Large intestine (tissue), 3 donors: ENCODE data around the gene TMPRSS5. TPM values are rescaled to one million over a fixed set of nuclear protein-coding genes. Genes with fewer than 3 reads are reported as not detected.
A peak's percentile ranks its signal among the peaks of the same experiment; 100 is the strongest.

Source experiments
- DNase-seq, 2 donors: peaks; one replicate each; pipeline versions ENCODE4 v3.0.0 to v3.0.0-alpha.2; 2013
- H3K27ac ChIP-seq: one replicate; pipeline ENCODE4 v1.5.1; 2013; ENCODE audit warnings: low read length
- H3K27me3 ChIP-seq: 2 replicates; pipeline ENCODE4 v1.6.1; 2013; ENCODE audit warnings: low read length; ENCODE audit not compliant: control insufficient read depth, insufficient read depth
- H3K36me3 ChIP-seq: 2 replicates; pipeline ENCODE4 v1.6.1; 2013; ENCODE audit warnings: low read length; ENCODE audit not compliant: control insufficient read depth, insufficient read depth
- H3K4me1 ChIP-seq: one replicate; pipeline ENCODE4 v1.6.1; 2013; ENCODE audit warnings: low read length; ENCODE audit not compliant: control insufficient read depth, insufficient read depth
- H3K4me3 ChIP-seq: one replicate; pipeline ENCODE4 v1.5.1; 2013; ENCODE audit warnings: low read length
- H3K9me3 ChIP-seq: one replicate; pipeline ENCODE4 v1.6.1; 2013; ENCODE audit warnings: mild to moderate bottlenecking, low read depth, low read length, moderate library complexity; ENCODE audit not compliant: control insufficient read depth
- WGBS: methylation state at CpG from one replicate; pipeline ENCODE4 v1.1.5; 2013; ENCODE audit warnings: low lambda C conversion rate; ENCODE audit not compliant: insufficient coverage; 5-methylcytosine and 5-hydroxymethylcytosine counted together
- polyA plus RNA-seq: library from polyadenylated mRNA; unstranded; fragments of 120-200 nt; gene quantifications from one replicate; pipeline ENCODE4 v1.2.1, GENCODE V29; 2013

The TMPRSS5 gene
- polyA plus RNA-seq, 1 donor = 0.75 TPM

DNA sequence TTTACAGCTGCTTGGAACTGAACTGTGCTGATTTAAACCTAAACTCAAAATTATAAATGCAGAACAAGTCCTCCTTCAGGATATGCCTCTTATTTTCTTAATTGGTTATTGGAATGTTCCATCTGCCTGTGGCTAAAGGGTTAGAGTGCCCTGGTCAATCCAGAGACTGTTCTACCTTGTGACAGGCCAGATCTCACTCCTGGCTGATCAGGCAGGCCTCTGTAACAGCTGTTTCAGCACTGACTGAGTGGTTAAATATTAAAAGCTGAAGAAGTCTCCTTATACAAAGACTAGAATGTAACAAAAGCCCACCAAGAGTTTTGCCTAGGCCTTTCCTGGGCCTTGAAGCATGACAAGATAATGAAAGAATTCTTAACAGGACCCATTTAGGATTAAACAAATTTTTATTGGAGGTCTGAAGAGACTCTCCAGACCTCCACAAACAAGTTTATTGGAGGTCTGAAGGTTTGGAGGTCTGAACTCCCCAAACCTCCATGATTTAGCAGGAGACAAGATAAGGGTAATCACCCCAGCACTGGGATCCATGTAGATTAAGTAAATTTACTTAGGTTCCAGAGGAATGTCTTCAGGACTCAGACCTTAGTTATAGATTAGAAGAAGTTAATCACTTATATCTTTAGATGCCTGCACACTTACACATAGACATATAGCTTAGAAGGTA, 35.8 kb downstream of the TMPRSS5 start:
- Histone ChIP-seq H3K9me3 (peaks cover 6% of the 10 kb centered on the region), H3K27me3 (no peaks in the 10 kb centered on the region), H3K4me1 (peaks cover 8% of the 10 kb centered on the region), H3K27ac (peak overlapping the region; percentile 18), H3K36me3 (no peaks in the 10 kb centered on the region), H3K4me3 (no peak overlapping the region)
- DNase-seq = peak in 1 of 2 donors; percentile 46

DNA sequence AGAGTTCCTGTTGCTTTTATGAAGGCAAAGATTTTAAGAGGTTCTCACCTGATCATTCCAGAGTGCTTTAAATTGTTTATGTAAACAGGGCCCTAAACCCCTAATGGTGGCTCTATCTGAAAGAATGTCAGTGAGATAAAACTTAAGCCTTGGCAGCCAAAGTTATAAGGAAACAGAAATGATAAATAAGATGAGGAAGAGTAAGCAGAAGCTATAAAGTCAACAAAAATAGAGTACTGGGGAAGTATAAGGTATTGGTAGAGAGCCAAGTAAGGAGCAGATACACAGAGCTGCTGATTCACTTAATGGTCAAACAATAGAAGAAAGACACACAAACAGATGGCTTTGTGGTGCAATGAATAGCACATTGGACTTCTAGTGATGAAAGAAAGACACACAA, 37.9 kb downstream of the TMPRSS5 start:
- Histone ChIP-seq H3K4me1 (peaks cover 24% of the 10 kb centered on the region), H3K36me3 (no peaks in the 10 kb centered on the region), H3K4me3 (no peak overlapping the region), H3K27ac (no peak overlapping the region), H3K27me3 (no peaks in the 10 kb centered on the region), H3K9me3 (peaks cover 6% of the 10 kb centered on the region)
- DNase-seq = no peak

DNA sequence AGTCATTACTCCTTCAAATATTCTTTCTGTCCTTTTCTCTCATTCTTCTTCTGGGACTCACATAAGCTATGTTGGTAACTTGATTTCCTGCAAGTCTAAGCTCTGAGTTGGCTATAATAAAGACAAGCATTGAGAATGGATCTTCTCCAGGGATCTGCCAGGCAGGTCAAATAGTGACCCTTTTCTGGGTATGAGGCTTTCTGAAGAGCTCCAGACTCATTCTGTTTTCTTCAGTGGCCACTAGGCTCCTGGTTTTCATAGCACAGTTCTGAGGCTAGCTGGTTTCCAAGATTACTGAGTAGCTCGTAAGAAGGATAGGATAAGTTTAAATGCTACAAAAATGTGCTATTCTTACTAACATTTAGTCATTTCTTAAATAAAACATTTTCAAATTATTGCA, 38.3 kb downstream of the TMPRSS5 start:
- no peak for DNase-seq
- Histone ChIP-seq H3K27ac (no peak overlapping the region), H3K36me3 (no peaks in the 10 kb centered on the region), H3K4me1 (peaks cover 28% of the 10 kb centered on the region), H3K27me3 (no peaks in the 10 kb centered on the region), H3K4me3 (no peak overlapping the region), H3K9me3 (peaks cover 6% of the 10 kb centered on the region)
- 100% methylated on average over 1 of the region's 1 CpG for WGBS

DNA sequence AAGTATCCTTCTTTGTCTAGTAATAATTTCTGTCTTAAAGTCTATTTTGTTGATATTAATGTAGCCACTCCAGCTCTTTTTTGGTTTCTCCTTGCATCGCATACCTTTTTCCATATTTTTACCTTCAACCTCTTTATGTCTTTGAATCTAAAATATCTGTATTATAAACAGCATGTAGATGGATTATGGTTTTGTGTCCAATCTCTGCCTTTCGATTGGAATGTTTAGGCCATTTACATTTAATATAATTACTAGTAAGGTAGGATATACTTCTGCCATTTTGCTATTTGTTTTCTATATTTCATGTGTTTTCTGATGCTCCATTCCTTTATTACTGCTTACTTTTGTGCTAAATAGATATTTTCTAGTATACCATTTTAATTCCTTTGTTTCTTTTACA, 39.5 kb downstream of the TMPRSS5 start:
- H3K4me1 ChIP-seq = peaks cover 28% of the 10 kb centered on the region
- no peaks in the 10 kb centered on the region for H3K36me3 ChIP-seq
- peaks cover 6% of the 10 kb centered on the region for H3K9me3 ChIP-seq
- no peak overlapping the region for H3K4me3 ChIP-seq
- no peaks in the 10 kb centered on the region for H3K27me3 ChIP-seq
- WGBS = 100% methylated on average over 1 of the region's 2 CpGs
- no peak for DNase-seq
- H3K27ac ChIP-seq = no peak overlapping the region

DNA sequence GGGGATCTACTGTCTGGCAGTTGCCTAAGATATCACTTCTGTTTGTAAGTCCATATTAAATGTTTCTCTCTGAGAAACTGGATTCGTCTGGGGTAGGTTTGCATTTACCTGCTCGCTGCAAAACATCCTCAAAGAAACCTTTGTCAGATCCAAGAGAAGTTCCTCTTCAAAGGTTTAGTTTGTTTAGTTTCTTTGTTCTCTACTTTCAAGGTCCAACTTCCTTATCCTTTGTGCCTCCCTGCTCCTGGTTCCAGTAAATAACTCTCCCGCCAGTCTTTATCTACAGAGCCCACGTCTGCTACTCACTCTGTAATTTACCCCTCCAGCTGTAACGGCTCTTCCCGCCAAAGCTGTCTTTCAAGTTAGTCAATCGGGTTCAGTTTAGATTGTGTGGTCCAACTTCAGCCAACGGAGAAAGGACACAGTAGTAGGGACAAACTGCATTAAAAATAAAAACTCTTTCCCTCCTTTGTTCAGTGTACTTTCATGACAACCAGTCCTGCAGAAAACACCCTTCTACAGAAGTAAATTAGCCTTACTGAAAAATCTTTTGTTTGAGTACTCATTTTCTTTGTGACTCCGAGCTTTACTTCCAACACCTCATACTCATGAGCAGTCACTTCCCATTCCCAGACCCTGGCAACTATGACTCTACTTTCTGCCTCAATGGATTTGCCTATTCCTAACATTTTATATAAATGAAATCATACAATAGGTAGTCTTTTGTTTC, 41.0 kb downstream of the TMPRSS5 start:
- Histone ChIP-seq H3K4me1 (peaks cover 24% of the 10 kb centered on the region), H3K36me3 (no peaks in the 10 kb centered on the region), H3K9me3 (peaks cover 6% of the 10 kb centered on the region), H3K27ac (peak overlapping the region; percentile 68), H3K27me3 (no peaks in the 10 kb centered on the region), H3K4me3 (no peak overlapping the region)
- peak in 1 of 2 donors; percentile 75 for DNase-seq
- WGBS = 20% methylated on average over 1 of the region's 9 CpGs

DNA sequence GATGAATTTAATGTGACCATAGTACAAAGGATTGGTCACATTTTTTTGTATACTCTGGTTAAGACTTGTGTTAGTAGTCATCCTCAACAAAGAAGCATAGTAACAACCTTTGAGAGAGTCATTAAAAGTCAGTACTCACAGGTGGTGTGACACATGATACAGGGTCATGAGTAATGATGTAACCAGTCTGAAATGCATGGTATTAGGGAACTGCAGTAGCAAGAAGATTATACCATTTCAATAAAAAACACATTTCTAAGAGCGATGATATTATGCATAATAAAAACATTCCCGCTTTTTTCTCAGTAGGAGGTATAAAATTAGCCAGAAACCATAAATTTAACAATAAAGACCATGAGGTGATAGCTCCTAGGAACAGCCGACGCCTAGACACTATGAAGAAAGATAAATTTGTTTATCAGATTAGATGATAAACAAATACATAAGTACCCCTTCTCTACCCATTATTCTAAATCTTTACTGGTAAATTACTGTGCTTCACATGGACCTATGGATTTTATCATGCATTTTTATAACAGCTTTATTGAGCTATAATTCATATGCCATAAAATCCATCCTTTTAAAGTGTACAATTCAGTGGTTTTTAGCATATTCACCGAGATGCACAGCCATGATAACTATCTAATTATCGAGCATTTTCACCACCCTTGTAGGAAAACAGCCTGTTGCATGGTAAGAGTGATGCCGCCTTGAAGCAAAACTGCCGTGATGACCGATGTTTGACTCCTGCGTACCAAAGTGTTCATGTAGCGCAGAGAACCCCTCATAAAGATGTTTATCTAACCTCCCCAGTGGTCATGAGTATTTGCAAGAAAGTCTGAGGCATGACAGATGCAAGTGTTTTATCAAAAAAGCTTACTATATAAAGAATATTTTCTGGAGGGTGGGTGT, 41.8 kb downstream of the TMPRSS5 start:
- H3K4me1 ChIP-seq = peaks cover 22% of the 10 kb centered on the region
- H3K4me3 ChIP-seq = no peak overlapping the region
- WGBS = 0% methylated on average over 1 of the region's 11 CpGs
- peaks cover 6% of the 10 kb centered on the region for H3K9me3 ChIP-seq
- no peaks in the 10 kb centered on the region for H3K36me3 ChIP-seq
- H3K27me3 ChIP-seq = no peaks in the 10 kb centered on the region
- peak overlapping the region; percentile 68 for H3K27ac ChIP-seq
- DNase-seq = peak; percentile 80 to 91

DNA sequence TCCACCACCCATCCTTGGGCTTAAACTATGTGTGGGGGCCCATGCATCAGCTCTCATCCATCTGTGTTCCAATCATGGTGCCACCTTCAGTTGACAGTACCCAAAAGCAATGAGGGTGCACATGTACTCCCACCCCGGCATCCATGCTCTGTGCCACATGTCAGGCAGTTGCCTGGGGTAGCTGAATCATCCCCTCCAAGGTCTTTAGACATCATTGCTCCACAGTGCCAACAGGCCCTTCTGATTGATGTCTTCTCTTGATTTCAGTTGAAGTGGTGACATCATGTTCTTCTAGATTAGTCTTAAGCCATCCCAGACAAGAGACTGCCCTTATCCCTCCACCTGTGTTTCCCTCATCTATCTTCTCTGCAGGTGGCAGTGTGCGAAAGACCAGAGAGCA, 42.5 kb downstream of the TMPRSS5 start:
- Histone ChIP-seq H3K27me3 (no peaks in the 10 kb centered on the region), H3K9me3 (peaks cover 6% of the 10 kb centered on the region), H3K4me3 (no peak overlapping the region), H3K27ac (peak overlapping the region; percentile 68), H3K4me1 (peaks cover 22% of the 10 kb centered on the region), H3K36me3 (no peaks in the 10 kb centered on the region)
- no peak for DNase-seq
- no CpG with 5 or more reads among the region's 2 CpGs for WGBS

DNA sequence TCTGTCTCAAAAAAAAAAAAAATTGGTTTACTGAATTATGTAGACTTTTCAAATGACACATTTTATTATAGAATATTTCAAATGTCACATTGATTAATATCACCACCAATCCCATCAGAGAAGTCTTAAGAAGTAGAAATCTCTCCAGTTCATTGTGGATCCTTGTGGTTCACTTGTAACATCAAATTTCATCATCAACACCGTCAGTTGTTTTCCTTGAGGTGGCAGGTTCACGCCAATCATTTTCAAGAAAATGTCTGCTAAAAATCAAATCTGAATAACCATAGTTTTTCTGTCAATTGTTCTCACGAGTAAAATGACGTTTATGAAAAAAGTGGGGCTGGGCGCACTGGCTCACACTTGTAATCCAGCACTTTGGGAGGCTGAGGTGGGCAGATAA, 50.3 kb downstream of the TMPRSS5 start:
- no peaks in the 10 kb centered on the region for H3K4me1 ChIP-seq
- WGBS = no CpG with 5 or more reads among the region's 5 CpGs
- no peaks in the 10 kb centered on the region for H3K9me3 ChIP-seq
- H3K27ac ChIP-seq = no peak overlapping the region
- H3K36me3 ChIP-seq = no peaks in the 10 kb centered on the region
- H3K4me3 ChIP-seq = no peak overlapping the region
- DNase-seq = no peak
- no peaks in the 10 kb centered on the region for H3K27me3 ChIP-seq

DNA sequence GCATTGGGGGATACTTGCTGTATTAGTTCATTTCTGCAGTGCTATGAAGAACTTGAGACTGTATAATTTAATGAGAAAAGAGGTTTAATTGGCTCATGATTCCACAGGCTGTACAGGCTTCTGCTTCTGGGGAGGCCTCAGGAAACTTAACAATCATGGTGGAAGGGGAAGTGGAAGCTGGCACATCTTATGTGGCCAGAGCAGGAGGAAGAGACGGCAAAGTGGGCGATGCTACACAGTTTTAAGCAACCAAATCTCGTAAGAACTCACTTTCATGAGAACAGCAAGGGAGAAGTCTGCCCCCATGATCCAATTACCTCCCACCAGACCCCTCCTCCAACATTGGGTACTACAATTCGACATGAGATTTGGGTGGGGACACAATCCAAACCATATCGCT, 55.1 kb downstream of the TMPRSS5 start:
- H3K4me1 ChIP-seq = peaks cover 2% of the 10 kb centered on the region
- H3K9me3 ChIP-seq = peaks cover 6% of the 10 kb centered on the region
- H3K27ac ChIP-seq = no peak overlapping the region
- WGBS = no CpG with 5 or more reads among the region's 5 CpGs
- no peak overlapping the region for H3K4me3 ChIP-seq
- no peaks in the 10 kb centered on the region for H3K36me3 ChIP-seq
- no peak for DNase-seq
- no peaks in the 10 kb centered on the region for H3K27me3 ChIP-seq

DNA sequence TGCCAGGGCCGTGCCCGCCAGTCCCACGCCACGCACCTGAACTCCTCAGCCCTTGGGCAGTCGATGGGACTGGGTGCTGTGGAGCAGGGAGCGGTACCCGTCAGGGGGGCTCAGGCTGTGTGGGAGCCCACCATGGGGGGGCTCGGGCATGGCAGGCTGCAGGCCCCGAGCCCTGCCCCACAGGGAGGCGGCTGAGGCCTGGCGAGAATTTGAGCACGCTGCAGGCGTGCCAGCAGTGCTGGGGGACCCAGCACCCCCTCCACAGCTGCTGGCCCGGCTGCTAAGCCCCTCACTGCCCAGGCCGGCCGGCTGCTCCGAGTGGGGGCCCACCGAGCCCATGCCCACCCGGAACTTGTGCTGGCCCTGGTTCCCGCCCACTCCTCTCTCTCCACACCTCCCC, 56.8 kb downstream of the TMPRSS5 start:
- no peak overlapping the region for H3K4me3 ChIP-seq
- no peaks in the 10 kb centered on the region for H3K27me3 ChIP-seq
- WGBS = no CpG with 5 or more reads among the region's 20 CpGs
- peaks cover 6% of the 10 kb centered on the region for H3K9me3 ChIP-seq
- H3K4me1 ChIP-seq = peaks cover 2% of the 10 kb centered on the region
- H3K27ac ChIP-seq = no peak overlapping the region
- no peak for DNase-seq
- no peaks in the 10 kb centered on the region for H3K36me3 ChIP-seq
